Caco-2 (cell line): ENCODE measurements around the gene ABI2. TPM values are rescaled to one million over a fixed set of nuclear protein-coding genes. Genes with fewer than 3 reads are reported as not detected.
"Not testable (repeated sequence)": the region's sequence is repeated elsewhere in the genome, so short reads cannot be mapped to it uniquely, and the experiment has no call there.

Experiments
- BruUV-seq: library from RNA; stranded (reverse); fragments of 400-500 nt; replicated peaks from 2 replicates; lab custom pipeline; 2021; lab: Mats Ljungman, UMichigan
- CTCF ChIA-PET: fragments of 300-600 bp; sonication (Branson Sonifier 250); formaldehyde crosslinking; loops from one replicate; lab custom pipeline; 2022; ENCODE audit warnings: antibody characterized with exemption; lab: Charles Lee
- POLR2A ChIA-PET: fragments of 300-600 bp; sonication (Branson Sonifier 250); formaldehyde crosslinking; loops from one replicate; lab custom pipeline; 2022; ENCODE audit warnings: antibody characterized with exemption; lab: Charles Lee
- DNase-seq, 2 experiments: peaks; one replicate each; pipeline versions ENCODE4 v3.0.0 to v3.0.0-alpha.2; 2020 to 2022
- H3K27me3 ChIP-seq: replicated peaks from 2 replicates; pipeline ENCODE4 v1.6.0; 2011; ENCODE audit warnings: low read length; ENCODE audit not compliant: control insufficient read depth, insufficient read depth
- H3K36me3 ChIP-seq: 2 replicates; pipeline ENCODE4 v1.5.1; 2011; ENCODE audit warnings: low read length; ENCODE audit not compliant: control insufficient read depth, insufficient read depth
- H3K4me1 ChIP-seq: fragments of 250-450 bp; sonication (Bioruptor Pico); 2 replicates; pipeline ENCODE4 v1.5.1; 2020; ENCODE audit warnings: mild to moderate bottlenecking
- H3K4me3 ChIP-seq: 2 replicates; pipeline ENCODE4 v1.5.1; 2011; ENCODE audit warnings: low read depth, mild to moderate bottlenecking, control low read depth, low read length
- H3K9me3 ChIP-seq: fragments of 250-450 bp; sonication (Bioruptor Pico); 2 replicates; pipeline ENCODE4 v1.5.1; 2020; ENCODE audit warnings: mild to moderate bottlenecking, moderate library complexity
- H3K27ac Mint-ChIP-seq: one replicate; pipeline ENCODE4 v1.8.0; 2022; ENCODE audit warnings: mixed read lengths; ENCODE audit not compliant: unreplicated experiment
- H3K27me3 Mint-ChIP-seq: one replicate; pipeline ENCODE4 v1.8.0; 2022; ENCODE audit warnings: mixed read lengths; ENCODE audit not compliant: insufficient read depth, unreplicated experiment
- H3K36me3 Mint-ChIP-seq: one replicate; pipeline ENCODE4 v1.8.0; 2022; ENCODE audit warnings: mild to moderate bottlenecking, mixed read lengths; ENCODE audit not compliant: insufficient read depth, unreplicated experiment
- H3K4me1 Mint-ChIP-seq: one replicate; pipeline ENCODE4 v1.8.0; 2022; ENCODE audit warnings: low read depth, mixed read lengths; ENCODE audit not compliant: unreplicated experiment
- H3K4me3 Mint-ChIP-seq: one replicate; pipeline ENCODE4 v1.8.0; 2022; ENCODE audit warnings: mild to moderate bottlenecking, moderate library complexity, mixed read lengths; ENCODE audit not compliant: unreplicated experiment
- H3K9me3 Mint-ChIP-seq: one replicate; pipeline ENCODE4 v1.8.0; 2022; ENCODE audit warnings: mixed read lengths; ENCODE audit not compliant: unreplicated experiment
- intact Hi-C: fragments of 100-400 bp; cut with micrococcal nuclease; formaldehyde crosslinking; loops from one replicate; pipeline ENCODE4 v1.10.0; 2022; ENCODE audit not compliant: unreplicated experiment
- total RNA-seq: library from RNA; stranded (reverse); gene quantifications from 2 replicates; pipeline ENCODE4 v1.2.3, GENCODE V29; 2022
- TF ChIP-seq, protein P1 (sequence below), 2 experiments: fragments of 200-600 bp in 1 of 2; IDR thresholded peaks; 1 replicate in 1 of 2; 2 replicates in 1 of 2; pipeline versions ENCODE4 v1.5.1 to v1.8.0; 2011 to 2022; ENCODE audit warnings: antibody characterized with exemption in 1 of 2, control low read depth in 1 of 2, inconsistent platforms in 1 of 2, low read depth in 1 of 2, low read length in 1 of 2, mild to moderate bottlenecking in 1 of 2, moderate library complexity in 1 of 2; ENCODE audit not compliant: insufficient read depth in 1 of 2, severe bottlenecking in 1 of 2, unreplicated experiment in 1 of 2

Gene ABI2
- total RNA-seq, 1 experiment from 2014 or later, result 60.0 TPM

GRCh38 chr2:203379156-203379555 lies 51.0 kb downstream of the ABI2 start:
- Mint-ChIP-seq H3K27ac (no peak overlapping the region), H3K27me3 (no peaks in the 10 kb centered on the region), H3K9me3 (no peaks in the 10 kb centered on the region), H3K36me3 (no peaks in the 10 kb centered on the region), H3K4me3 (no peak overlapping the region), H3K4me1 (no peaks in the 10 kb centered on the region)
- DNase-seq, result no peak
- Histone ChIP-seq H3K27me3 (no peaks in the 10 kb centered on the region), H3K4me3 (no peak overlapping the region), H3K9me3 (no peaks in the 10 kb centered on the region), H3K36me3 (no peaks in the 10 kb centered on the region), H3K4me1 (no peaks in the 10 kb centered on the region)
- ChIA-PET POLR2A (no interaction called here), CTCF (no interaction called here)
- TF ChIP-seq, protein P1, sequence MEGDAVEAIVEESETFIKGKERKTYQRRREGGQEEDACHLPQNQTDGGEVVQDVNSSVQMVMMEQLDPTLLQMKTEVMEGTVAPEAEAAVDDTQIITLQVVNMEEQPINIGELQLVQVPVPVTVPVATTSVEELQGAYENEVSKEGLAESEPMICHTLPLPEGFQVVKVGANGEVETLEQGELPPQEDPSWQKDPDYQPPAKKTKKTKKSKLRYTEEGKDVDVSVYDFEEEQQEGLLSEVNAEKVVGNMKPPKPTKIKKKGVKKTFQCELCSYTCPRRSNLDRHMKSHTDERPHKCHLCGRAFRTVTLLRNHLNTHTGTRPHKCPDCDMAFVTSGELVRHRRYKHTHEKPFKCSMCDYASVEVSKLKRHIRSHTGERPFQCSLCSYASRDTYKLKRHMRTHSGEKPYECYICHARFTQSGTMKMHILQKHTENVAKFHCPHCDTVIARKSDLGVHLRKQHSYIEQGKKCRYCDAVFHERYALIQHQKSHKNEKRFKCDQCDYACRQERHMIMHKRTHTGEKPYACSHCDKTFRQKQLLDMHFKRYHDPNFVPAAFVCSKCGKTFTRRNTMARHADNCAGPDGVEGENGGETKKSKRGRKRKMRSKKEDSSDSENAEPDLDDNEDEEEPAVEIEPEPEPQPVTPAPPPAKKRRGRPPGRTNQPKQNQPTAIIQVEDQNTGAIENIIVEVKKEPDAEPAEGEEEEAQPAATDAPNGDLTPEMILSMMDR (IDR thresholded peaks at IDR 0.05; ENCODE audit: insufficient read depth in 1 of 2, low read depth in 1 of 2, low read length in 1 of 2, severe bottlenecking in 1 of 2, unreplicated experiment in 1 of 2), result no peak
- intact Hi-C loops, result no loop called here
- BruUV-seq, result no TSS peak

- Mint-ChIP-seq H3K27ac (no peak overlapping the region), H3K27me3 (no peaks in the 10 kb centered on the region), H3K4me3 (no peak overlapping the region), H3K4me1 (no peaks in the 10 kb centered on the region), H3K36me3 (no peaks in the 10 kb centered on the region), H3K9me3 (no peaks in the 10 kb centered on the region)
- no peak for DNase-seq
- Histone ChIP-seq H3K36me3 (no peaks in the 10 kb centered on the region), H3K4me1 (no peaks in the 10 kb centered on the region), H3K27me3 (no peaks in the 10 kb centered on the region), H3K4me3 (no peak overlapping the region), H3K9me3 (no peaks in the 10 kb centered on the region)
- POLR2A ChIA-PET, result no interaction called here
- CTCF ChIA-PET, result no interaction called here
- intact Hi-C loops, result no loop called here
- TF ChIP-seq, protein P1 (IDR thresholded peaks at IDR 0.05; ENCODE audit: insufficient read depth in 1 of 2, low read depth in 1 of 2, low read length in 1 of 2, severe bottlenecking in 1 of 2, unreplicated experiment in 1 of 2), result no peak
- no TSS peak for BruUV-seq
These were observed 54.8 kb downstream of the ABI2 start for GRCh38 chr2:203383038-203383437.

- H3K36me3 ChIP-seq, POLR2A ChIA-PET, H3K27me3 Mint-ChIP-seq, H3K9me3 ChIP-seq, H3K36me3 Mint-ChIP-seq, H3K9me3 Mint-ChIP-seq, H3K4me1 ChIP-seq, H3K27me3 ChIP-seq, DNase-seq, intact Hi-C loops, H3K4me1 Mint-ChIP-seq, H3K4me3 Mint-ChIP-seq, H3K4me3 ChIP-seq, H3K27ac Mint-ChIP-seq, CTCF ChIA-PET, BruUV-seq: not testable (repeated sequence)
These were observed 60.0 kb downstream of the ABI2 start for GRCh38 chr2:203388153-203388552.
